Trophoblast cell (in vitro differentiated cells and primary cell): ENCODE results near the gene ZNF594.
"Not testable (repeated sequence)": the region's sequence is repeated elsewhere in the genome, so short reads cannot be mapped to it uniquely, and the experiment has no call there.

Source experiments
- DNase-seq, 2 donors: peaks; one replicate each; pipeline ENCODE4 v3.0.0-alpha.2; 2016
- H2AFZ ChIP-seq: 2 replicates; pipeline ENCODE4 v1.6.1; 2013; ENCODE audit warnings: low read length, moderate library complexity, mild to moderate bottlenecking; ENCODE audit not compliant: insufficient read depth, poor library complexity
- H2AK5ac ChIP-seq: 2 replicates; pipeline ENCODE4 v1.6.1; 2013; ENCODE audit warnings: mild to moderate bottlenecking, low read length
- H2BK120ac ChIP-seq: 2 replicates; pipeline ENCODE4 v1.6.1; 2013; ENCODE audit warnings: low read length, mild to moderate bottlenecking, moderate library complexity; ENCODE audit not compliant: insufficient read depth, poor library complexity
- H2BK12ac ChIP-seq: 2 replicates; pipeline ENCODE4 v1.6.1; 2013; ENCODE audit warnings: mild to moderate bottlenecking, low read length, moderate library complexity
- H2BK5ac ChIP-seq: 2 replicates; pipeline ENCODE4 v1.6.1; 2013; ENCODE audit warnings: low read length, low read depth, moderate library complexity, mild to moderate bottlenecking; ENCODE audit not compliant: poor library complexity
- H3K14ac ChIP-seq: 2 replicates; pipeline ENCODE4 v1.6.1; 2013; ENCODE audit warnings: mild to moderate bottlenecking, low read length
- H3K18ac ChIP-seq: 2 replicates; pipeline ENCODE4 v1.6.1; 2013; ENCODE audit warnings: mild to moderate bottlenecking, low read length
- H3K23ac ChIP-seq: 2 replicates; pipeline ENCODE4 v1.6.1; 2013; ENCODE audit warnings: low read length
- H3K27ac ChIP-seq: 2 replicates; pipeline ENCODE4 v1.5.1; 2013; ENCODE audit warnings: low read depth, mild to moderate bottlenecking, inconsistent platforms, low read length, moderate library complexity
- H3K27me3 ChIP-seq: 2 replicates; pipeline ENCODE4 v1.6.1; 2013; ENCODE audit warnings: inconsistent platforms, mild to moderate bottlenecking, low read length, moderate library complexity; ENCODE audit not compliant: insufficient read depth
- H3K36me3 ChIP-seq, 2 experiments: 1 replicate in 1 of 2; 2 replicates in 1 of 2; pipeline ENCODE4 v1.6.1; 2013; ENCODE audit warnings: low read length in 2 of 2, mild to moderate bottlenecking in 2 of 2, moderate library complexity in 1 of 2; ENCODE audit not compliant: insufficient read depth in 2 of 2, control insufficient read depth in 1 of 2
- H3K4ac ChIP-seq: 2 replicates; pipeline ENCODE4 v1.6.1; 2013; ENCODE audit warnings: low read depth, mild to moderate bottlenecking, low read length, moderate library complexity
- H3K4me1 ChIP-seq, 2 experiments: 1 replicate in 1 of 2; 2 replicates in 1 of 2; pipeline ENCODE4 v1.6.1; 2013; ENCODE audit warnings: low read length in 2 of 2, mild to moderate bottlenecking in 2 of 2, moderate library complexity in 1 of 2; ENCODE audit not compliant: insufficient read depth in 2 of 2, control insufficient read depth in 1 of 2
- H3K4me2 ChIP-seq: 2 replicates; pipeline ENCODE4 v1.6.1; 2013; ENCODE audit warnings: inconsistent platforms, mild to moderate bottlenecking, low read length, moderate library complexity
- H3K4me3 ChIP-seq: 2 replicates; pipeline ENCODE4 v1.5.1; 2013; ENCODE audit warnings: mild to moderate bottlenecking, low read depth, low read length, inconsistent platforms
- H3K79me1 ChIP-seq: one replicate; pipeline ENCODE4 v1.6.1; 2013; ENCODE audit warnings: low read length
- H3K79me2 ChIP-seq: 2 replicates; pipeline ENCODE4 v1.6.1; 2013; ENCODE audit warnings: low read length, mild to moderate bottlenecking; ENCODE audit not compliant: control insufficient read depth, insufficient read depth, poor library complexity
- H3K9ac ChIP-seq: 2 replicates; pipeline ENCODE4 v1.6.1; 2013; ENCODE audit warnings: mild to moderate bottlenecking, low read length
- H3K9me3 ChIP-seq: 2 replicates; pipeline ENCODE4 v1.6.1; 2013; ENCODE audit warnings: low read depth, mild to moderate bottlenecking, control low read depth, inconsistent platforms, low read length; ENCODE audit not compliant: insufficient read depth
- H4K12ac ChIP-seq: 2 replicates; pipeline ENCODE4 v1.6.1; 2013; ENCODE audit warnings: low read depth, mild to moderate bottlenecking, low read length, moderate library complexity
- H4K8ac ChIP-seq: 2 replicates; pipeline ENCODE4 v1.6.1; 2013; ENCODE audit warnings: low read depth, mild to moderate bottlenecking, low read length, moderate library complexity
- H4K91ac ChIP-seq: one replicate; pipeline ENCODE4 v1.6.1; 2013; ENCODE audit warnings: low read depth, mild to moderate bottlenecking, low read length, moderate library complexity
- WGBS: extraction: QIAGEN DNeasy Blood & Tissue Kit; methylation state at CpG from one replicate; pipeline ENCODE4 v1.1.7; 2013; ENCODE audit warnings: missing lambda C conversion rate; ENCODE audit not compliant: insufficient read length, insufficient coverage; ENCODE audit errors: extremely low coverage; 5-methylcytosine and 5-hydroxymethylcytosine counted together

ZNF594 gene

GRCh38 chr17:5133311-5133710, 58.4 kb downstream of the ZNF594 start:
- Histone ChIP-seq H3K9me3 (peaks cover 11% of the 10 kb centered on the region), H2AK5ac (no peak overlapping the region), H2AFZ (no peak overlapping the region), H3K79me2 (no peaks in the 10 kb centered on the region), H3K27me3 (no peaks in the 10 kb centered on the region), H3K14ac (no peak overlapping the region), H2BK5ac (no peak overlapping the region), H3K23ac (no peak overlapping the region), H3K4me3 (no peak overlapping the region), H3K9ac (no peak overlapping the region), H4K91ac (no peak overlapping the region), H3K4me1 (no peaks in the 10 kb centered on the region), H3K27ac (no peak overlapping the region), H2BK12ac (no peak overlapping the region), H3K4me2 (no peak overlapping the region), H4K8ac (no peak overlapping the region), H3K36me3 (no peaks in the 10 kb centered on the region), H4K12ac (no peak overlapping the region), H3K79me1 (no peaks in the 10 kb centered on the region), H3K4ac (no peak overlapping the region), H3K18ac (no peak overlapping the region), H2BK120ac (no peak overlapping the region)
- no peak for DNase-seq
- no CpG with 5 or more reads among the region's 8 CpGs for WGBS

GRCh38 chr17:5132503-5133225, 59.0 kb downstream of the ZNF594 start:
- H4K8ac ChIP-seq, H3K79me2 ChIP-seq, H3K9me3 ChIP-seq, H4K91ac ChIP-seq, H3K27ac ChIP-seq, H3K4me2 ChIP-seq, H3K4me1 ChIP-seq, H3K14ac ChIP-seq, H3K23ac ChIP-seq, H4K12ac ChIP-seq, H2BK5ac ChIP-seq, H3K4ac ChIP-seq, H3K79me1 ChIP-seq, H3K9ac ChIP-seq, DNase-seq, H2BK120ac ChIP-seq, H2BK12ac ChIP-seq, H3K4me3 ChIP-seq, H3K36me3 ChIP-seq, H2AK5ac ChIP-seq, H3K18ac ChIP-seq, H2AFZ ChIP-seq, H3K27me3 ChIP-seq: not testable (repeated sequence)
- WGBS = no CpG with 5 or more reads among the region's 15 CpGs

- not testable (repeated sequence) for H3K18ac ChIP-seq, H4K12ac ChIP-seq, H3K79me2 ChIP-seq, H3K14ac ChIP-seq, H4K91ac ChIP-seq, H2BK5ac ChIP-seq, H2BK12ac ChIP-seq, H2AFZ ChIP-seq, H3K4me2 ChIP-seq, H3K23ac ChIP-seq, H2AK5ac ChIP-seq, H3K9ac ChIP-seq, H2BK120ac ChIP-seq, H3K27me3 ChIP-seq, H3K4me3 ChIP-seq, H3K36me3 ChIP-seq, H3K4ac ChIP-seq, DNase-seq, H3K27ac ChIP-seq, H3K79me1 ChIP-seq, H3K9me3 ChIP-seq, H4K8ac ChIP-seq, H3K4me1 ChIP-seq
- WGBS = no CpG with 5 or more reads among the region's 16 CpGs
Measured at GRCh38 chr17:5131799-5132502, 59.7 kb downstream of the ZNF594 start.

DNA sequence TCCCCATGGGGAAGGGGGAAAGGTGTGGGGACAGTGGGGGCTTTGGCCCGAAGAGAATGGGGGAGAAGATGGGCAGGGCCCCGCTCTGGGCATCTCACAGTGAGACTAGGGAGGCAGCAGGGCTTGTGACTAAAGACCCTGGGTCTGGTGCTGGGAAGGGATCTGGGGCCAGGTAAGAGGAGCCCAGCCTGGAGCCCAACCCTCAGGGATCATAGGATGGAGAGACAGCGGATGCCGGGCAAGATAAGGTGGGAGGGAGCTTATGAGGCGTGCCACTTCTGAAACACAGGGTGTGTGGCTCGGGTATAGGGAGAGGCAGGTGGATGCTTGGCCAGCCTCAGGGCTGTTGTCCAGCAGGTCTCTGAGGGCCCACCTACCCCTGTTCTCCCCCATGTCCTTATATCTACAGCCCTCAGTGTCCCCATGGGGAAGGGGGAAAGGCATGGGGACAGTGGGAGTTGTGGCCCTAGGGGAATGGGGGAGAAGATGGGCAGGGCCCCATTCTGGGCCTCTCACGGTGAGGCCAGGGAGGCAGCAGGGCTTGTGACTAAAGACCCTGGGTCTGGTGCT, 60.4 kb downstream of the ZNF594 start:
- Histone ChIP-seq H3K4me1 (no peaks in the 10 kb centered on the region), H3K9me3 (peaks cover 5% of the 10 kb centered on the region), H4K12ac (no peak overlapping the region), H3K79me2 (no peaks in the 10 kb centered on the region), H3K9ac (no peak overlapping the region), H4K8ac (no peak overlapping the region), H2BK5ac (no peak overlapping the region), H3K4me2 (no peak overlapping the region), H2AK5ac (no peak overlapping the region), H3K14ac (no peak overlapping the region), H3K4me3 (no peak overlapping the region), H3K27me3 (no peaks in the 10 kb centered on the region), H2AFZ (no peak overlapping the region), H3K36me3 (no peaks in the 10 kb centered on the region), H3K27ac (no peak overlapping the region), H3K79me1 (no peaks in the 10 kb centered on the region), H3K23ac (no peak overlapping the region), H3K18ac (no peak overlapping the region), H2BK120ac (no peak overlapping the region), H2BK12ac (no peak overlapping the region), H4K91ac (no peak overlapping the region), H3K4ac (no peak overlapping the region)
- no peak for DNase-seq
- no CpG with 5 or more reads among the region's 7 CpGs for WGBS
